ENCODE data around the gene BORCS8.

The BORCS8 gene

GRCh38 chr19:19213426-19214158 is 21.6 kb upstream of the BORCS8 start:
- no peak for DNase-seq (ENCODE audit: low read depth)

DNA sequence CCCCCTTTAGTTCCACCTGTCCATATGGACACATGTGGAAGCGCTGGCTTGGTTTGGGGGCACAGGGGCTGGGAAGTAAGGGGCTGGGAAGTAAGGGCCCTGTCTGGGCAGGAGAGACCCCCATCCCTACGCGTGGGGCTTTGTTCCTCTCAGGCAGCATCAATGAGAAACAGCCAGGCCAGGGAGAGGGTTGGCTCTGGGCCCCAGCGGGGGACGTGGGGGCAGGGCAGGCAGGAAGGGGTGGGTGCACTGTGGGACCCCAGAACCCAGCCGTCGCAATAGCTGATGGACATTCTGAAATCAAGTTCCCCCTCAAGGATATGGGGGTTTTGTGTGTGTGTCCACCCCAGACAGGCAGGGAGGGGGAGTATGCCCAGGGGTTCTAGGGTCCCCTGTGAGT is 21.0 kb upstream of the BORCS8 start:
- DNase-seq (ENCODE audit: low read depth), result no peak

GRCh38 chr19:19211499-19212420 is 19.8 kb upstream of the BORCS8 start, which contains the start of gene NCAN:
TSS of gene NCAN (plus strand) at chr19:19211958. CDS start at chr19:19216954, 4,996 bp downstream.
- no peak for DNase-seq (ENCODE audit: low read depth)

GRCh38 chr19:19209372-19209771 is 17.4 kb upstream of the BORCS8 start:
- DNase-seq (ENCODE audit: low read depth), result no peak

DNA sequence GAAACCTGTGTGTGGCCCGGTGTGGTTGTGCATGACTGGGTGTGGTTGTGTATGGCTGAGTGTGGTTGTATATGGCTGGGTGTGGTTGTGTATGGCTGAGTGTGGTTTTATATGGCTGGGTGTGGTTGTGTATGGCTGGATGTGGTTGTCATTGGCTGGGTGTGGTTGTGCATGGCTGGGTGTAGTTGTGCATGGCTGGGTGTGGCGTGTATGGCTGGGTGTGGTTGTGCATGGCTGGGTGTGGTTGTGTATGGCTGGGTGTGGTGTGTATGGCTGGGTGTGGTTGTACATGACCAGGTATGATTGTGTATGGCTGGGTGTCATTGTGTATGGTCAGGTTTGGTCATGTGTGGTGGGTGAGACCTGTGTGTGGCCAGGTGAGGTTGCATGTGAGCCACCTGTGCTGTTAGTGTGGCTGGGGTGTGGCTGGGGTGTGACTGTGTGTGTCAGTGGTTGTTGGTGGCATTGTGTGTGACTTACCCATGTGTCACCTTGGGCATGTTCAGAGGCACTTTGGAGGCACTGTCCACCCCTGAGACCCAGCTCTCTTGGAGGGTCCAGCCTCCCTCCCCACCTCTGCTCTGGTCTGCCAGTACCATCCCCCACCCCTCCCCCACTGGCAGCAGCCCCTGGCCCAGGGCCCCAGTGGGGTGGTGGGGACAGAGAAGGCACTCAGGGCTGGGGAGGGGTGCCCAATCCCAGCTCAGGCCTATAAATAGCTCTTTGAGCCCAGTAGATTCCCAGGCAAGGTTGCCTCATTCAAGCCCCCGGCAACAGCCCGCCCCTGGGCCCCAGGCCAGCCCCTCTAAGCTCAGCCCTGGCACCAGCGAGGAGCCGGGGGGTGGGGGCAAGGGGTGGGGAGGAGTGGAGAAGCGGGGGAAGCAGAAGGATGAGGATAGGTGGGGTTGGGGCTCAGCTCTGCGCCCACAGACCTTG is 16.0 kb upstream of the BORCS8 start:
- no peak for DNase-seq (ENCODE audit: low read depth)

DNA sequence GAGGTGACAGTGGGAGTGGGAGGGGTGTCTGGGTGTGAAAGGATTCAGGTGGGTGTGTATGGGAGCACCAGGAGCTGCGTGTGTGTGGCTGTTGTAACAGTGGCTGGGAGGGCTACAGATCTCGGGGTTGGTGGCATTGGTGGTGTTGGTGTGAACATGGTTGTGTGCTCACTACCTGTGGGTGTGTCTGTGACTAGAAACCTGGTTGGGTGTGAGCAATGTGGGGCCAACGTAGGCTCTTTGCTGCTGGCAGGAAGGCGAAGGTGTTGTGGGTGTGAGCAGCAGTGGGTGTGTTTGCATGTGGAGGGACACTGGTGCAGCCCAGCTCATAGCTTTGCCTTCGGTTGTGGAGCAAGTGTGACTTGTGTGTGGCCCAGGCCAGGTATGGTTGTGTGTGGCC is 15.0 kb upstream of the BORCS8 start:
- no peak for DNase-seq (ENCODE audit: low read depth)

- DNase-seq (ENCODE audit: low read depth), result no peak
Observed at GRCh38 chr19:19205416-19206410, 13.8 kb upstream of the BORCS8 start.

GRCh38 chr19:19204181-19204580 is 12.2 kb upstream of the BORCS8 start:
- DNase-seq (ENCODE audit: low read depth), result no peak

- DNase-seq (ENCODE audit: low read depth), result peak; percentile 38
Observed at GRCh38 chr19:19203012-19203856, 11.3 kb upstream of the BORCS8 start, which contains the start of gene NR2C2AP. TSS of gene NR2C2AP (minus strand) at chr19:19203414. CDS start at chr19:19203060, 354 bp downstream.

DNA sequence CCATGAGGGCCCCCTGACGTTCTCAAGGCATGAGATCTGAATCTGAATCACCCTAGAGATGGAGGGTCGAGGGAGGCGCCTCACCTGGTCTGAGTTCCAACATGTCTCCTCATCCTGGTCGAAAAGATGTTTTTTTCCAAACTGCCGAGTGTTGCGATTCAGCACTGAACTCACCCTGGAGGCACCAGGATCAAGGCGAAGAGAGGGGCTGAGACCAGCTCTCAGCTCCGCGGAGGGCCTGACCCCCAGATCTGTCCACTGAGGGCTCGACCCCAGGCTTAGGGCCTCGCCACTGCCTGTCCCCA is 10.7 kb upstream of the BORCS8 start:
- DNase-seq (ENCODE audit: low read depth), result no peak

- no peak for DNase-seq (ENCODE audit: low read depth)
Observed at GRCh38 chr19:19201697-19202630, 10.0 kb upstream of the BORCS8 start.

DNA sequence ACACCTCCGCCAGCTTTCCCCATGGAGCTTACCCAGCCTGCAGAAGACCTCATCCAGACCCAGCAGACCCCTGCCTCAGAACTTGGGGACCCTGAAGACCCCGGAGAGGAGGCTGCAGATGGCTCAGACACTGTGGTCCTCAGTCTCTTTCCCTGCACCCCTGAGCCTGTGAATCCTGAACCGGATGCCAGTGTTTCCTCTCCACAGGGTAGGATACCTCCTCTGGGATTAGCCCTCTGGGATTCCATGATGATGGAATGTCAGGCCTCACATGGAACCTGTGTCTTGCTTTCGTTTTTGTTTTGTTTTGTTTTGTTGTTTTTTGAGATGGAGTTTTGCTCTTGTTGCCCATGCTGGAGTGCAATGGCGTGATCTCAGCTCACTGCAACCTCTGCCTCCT is 2.0 kb upstream of the BORCS8 start:
- DNase-seq (ENCODE audit: low read depth), result no peak

- no peak for DNase-seq (ENCODE audit: low read depth)
Observed at GRCh38 chr19:19192910-19193423, 1.0 kb upstream of the BORCS8 start.

GRCh38 chr19:19191768-19192077 is 229 bp downstream of the BORCS8 start:
- no peak for DNase-seq (ENCODE audit: low read depth)

GRCh38 chr19:19186742-19187141 is 5.2 kb downstream of the BORCS8 start:
- DNase-seq (ENCODE audit: low read depth), result no peak

GRCh38 chr19:19185853-19186740 is 5.9 kb downstream of the BORCS8 start:
- DNase-seq (ENCODE audit: low read depth), result no peak

DNA sequence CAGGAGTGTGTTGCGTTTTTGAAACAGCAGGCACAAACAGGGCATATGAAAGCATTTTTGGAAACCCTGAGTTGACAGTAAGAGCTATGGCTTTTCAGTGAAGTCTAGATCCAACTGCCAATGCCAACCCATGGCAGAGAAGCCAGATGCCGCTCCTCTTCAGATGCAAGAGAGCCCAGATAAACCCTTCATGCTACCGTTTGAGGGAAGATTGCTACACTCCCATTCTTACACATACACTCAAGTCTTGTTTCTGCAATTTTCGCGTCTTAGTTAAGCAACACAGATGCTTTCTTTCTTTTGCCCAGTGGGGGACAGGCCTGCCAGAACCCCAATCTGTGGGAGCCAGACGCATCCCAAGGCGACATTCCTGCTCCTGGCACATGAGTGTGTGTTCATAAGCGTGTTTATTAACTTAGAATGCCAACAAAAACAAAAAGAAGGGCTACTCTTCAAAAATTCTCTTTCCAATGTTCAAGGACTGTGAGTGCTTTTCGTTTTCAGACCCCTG is 10.4 kb downstream of the BORCS8 start:
- no peak for DNase-seq (ENCODE audit: low read depth)

Data from GM04503 (cell line).